GM23338 (cell line): ENCODE results near the gene SACS.

Source experiments
- EZH2 ChIP-seq: fragments of 200-600 bp; sonication (generic); IDR thresholded peaks from one replicate; pipeline ENCODE4 v1.8.0; 2017; ENCODE audit warnings: antibody characterized with exemption, mild to moderate bottlenecking, low read depth; ENCODE audit not compliant: unreplicated experiment
- EZH2phosphoT487 ChIP-seq: fragments of 200-600 bp; sonication (generic); IDR thresholded peaks from one replicate; pipeline ENCODE4 v1.8.1; 2018; ENCODE audit warnings: antibody characterized with exemption; ENCODE audit not compliant: unreplicated experiment
- POLR2AphosphoS5 ChIP-seq: IDR thresholded peaks from 2 replicates; pipeline ENCODE4 v1.6.1; 2016; ENCODE audit warnings: antibody characterized with exemption, low read depth
- TF ChIP-seq, protein P1 (sequence below), 2 experiments: fragments of 200-600 bp in 1 of 2; sonication (generic) in 1 of 2; conservative IDR thresholded peaks; 2 replicates each; pipeline versions ENCODE4 v1.5.1 to v1.6.1; 2016 to 2017; ENCODE audit warnings: antibody characterized with exemption in 2 of 2, low read depth in 2 of 2, mild to moderate bottlenecking in 2 of 2, moderate library complexity in 1 of 2

GRCh38 chr13:23456437-23457210 is 23.1 kb upstream of the SACS start:
- TF ChIP-seq, protein P1, sequence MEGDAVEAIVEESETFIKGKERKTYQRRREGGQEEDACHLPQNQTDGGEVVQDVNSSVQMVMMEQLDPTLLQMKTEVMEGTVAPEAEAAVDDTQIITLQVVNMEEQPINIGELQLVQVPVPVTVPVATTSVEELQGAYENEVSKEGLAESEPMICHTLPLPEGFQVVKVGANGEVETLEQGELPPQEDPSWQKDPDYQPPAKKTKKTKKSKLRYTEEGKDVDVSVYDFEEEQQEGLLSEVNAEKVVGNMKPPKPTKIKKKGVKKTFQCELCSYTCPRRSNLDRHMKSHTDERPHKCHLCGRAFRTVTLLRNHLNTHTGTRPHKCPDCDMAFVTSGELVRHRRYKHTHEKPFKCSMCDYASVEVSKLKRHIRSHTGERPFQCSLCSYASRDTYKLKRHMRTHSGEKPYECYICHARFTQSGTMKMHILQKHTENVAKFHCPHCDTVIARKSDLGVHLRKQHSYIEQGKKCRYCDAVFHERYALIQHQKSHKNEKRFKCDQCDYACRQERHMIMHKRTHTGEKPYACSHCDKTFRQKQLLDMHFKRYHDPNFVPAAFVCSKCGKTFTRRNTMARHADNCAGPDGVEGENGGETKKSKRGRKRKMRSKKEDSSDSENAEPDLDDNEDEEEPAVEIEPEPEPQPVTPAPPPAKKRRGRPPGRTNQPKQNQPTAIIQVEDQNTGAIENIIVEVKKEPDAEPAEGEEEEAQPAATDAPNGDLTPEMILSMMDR (conservative IDR thresholded peaks at IDR 0.05; ENCODE audit: low read depth in 2 of 2): no peak
- TF ChIP-seq EZH2phosphoT487: no peak
- TF ChIP-seq POLR2AphosphoS5: no peak
- TF ChIP-seq EZH2: no peak
